Measurements from ENCODE around the gene RAC3.

RAC3 gene

GRCh38 chr17:82024859-82025258, 6.6 kb upstream of the RAC3 start:
- Histone ChIP-seq H3K36me3 (ENCODE audit: control insufficient read depth in 1 of 2, insufficient read depth in 2 of 2, low read length in 2 of 2) (no peaks in the 10 kb centered on the region), H3K4me1 (ENCODE audit: control insufficient read depth in 1 of 2, insufficient read depth in 2 of 2, low read length in 2 of 2) (peaks cover 26 to 41% of the 10 kb centered on the region in 2 donors), H3K9me3 (ENCODE audit: control insufficient read depth in 1 of 2, low read length in 2 of 2) (no peaks in the 10 kb centered on the region), H3K9ac (ENCODE audit: low read depth in 1 of 2, low read length in 2 of 2) (no peak overlapping the region), H3K27ac (ENCODE audit: low read depth, low read length) (no peak overlapping the region), H3K4me3 (ENCODE audit: low read depth in 1 of 2, low read length in 2 of 2) (no peak overlapping the region), H3K27me3 (ENCODE audit: control insufficient read depth in 1 of 2, insufficient read depth in 2 of 2, low read length in 2 of 2) (no peaks in the 10 kb centered on the region)

- Histone ChIP-seq H3K9ac (ENCODE audit: low read depth in 1 of 2, low read length in 2 of 2) (no peak overlapping the region), H3K36me3 (ENCODE audit: control insufficient read depth in 1 of 2, insufficient read depth in 2 of 2, low read length in 2 of 2) (no peaks in the 10 kb centered on the region), H3K4me1 (ENCODE audit: control insufficient read depth in 1 of 2, insufficient read depth in 2 of 2, low read length in 2 of 2) (peaks cover 26 to 41% of the 10 kb centered on the region in 2 donors), H3K4me3 (ENCODE audit: low read depth in 1 of 2, low read length in 2 of 2) (no peak overlapping the region), H3K9me3 (ENCODE audit: control insufficient read depth in 1 of 2, low read length in 2 of 2) (no peaks in the 10 kb centered on the region), H3K27ac (ENCODE audit: low read depth, low read length) (no peak overlapping the region), H3K27me3 (ENCODE audit: control insufficient read depth in 1 of 2, insufficient read depth in 2 of 2, low read length in 2 of 2) (no peaks in the 10 kb centered on the region)
These were observed 5.9 kb upstream of the RAC3 start for GRCh38 chr17:82025401-82026107.

- no peak overlapping the region for H3K4me3 ChIP-seq (ENCODE audit: low read depth in 1 of 2, low read length in 2 of 2)
- H3K27me3 ChIP-seq (ENCODE audit: control insufficient read depth in 1 of 2, insufficient read depth in 2 of 2, low read length in 2 of 2): no peaks in the 10 kb centered on the region
- no peaks in the 10 kb centered on the region for H3K9me3 ChIP-seq (ENCODE audit: control insufficient read depth in 1 of 2, low read length in 2 of 2)
- no peak overlapping the region for H3K9ac ChIP-seq (ENCODE audit: low read depth in 1 of 2, low read length in 2 of 2)
- H3K27ac ChIP-seq (ENCODE audit: low read depth, low read length): no peak overlapping the region
- peaks cover 17 to 29% of the 10 kb centered on the region in 2 donors for H3K4me1 ChIP-seq (ENCODE audit: control insufficient read depth in 1 of 2, insufficient read depth in 2 of 2, low read length in 2 of 2)
- H3K36me3 ChIP-seq (ENCODE audit: control insufficient read depth in 1 of 2, insufficient read depth in 2 of 2, low read length in 2 of 2): no peaks in the 10 kb centered on the region
These were observed 3.2 kb upstream of the RAC3 start for GRCh38 chr17:82028246-82028645.

GRCh38 chr17:82028966-82029365, 2.5 kb upstream of the RAC3 start:
- H3K4me3 ChIP-seq (ENCODE audit: low read depth in 1 of 2, low read length in 2 of 2): no peak overlapping the region
- H3K36me3 ChIP-seq (ENCODE audit: control insufficient read depth in 1 of 2, insufficient read depth in 2 of 2, low read length in 2 of 2): no peaks in the 10 kb centered on the region
- H3K9ac ChIP-seq (ENCODE audit: low read depth in 1 of 2, low read length in 2 of 2): no peak overlapping the region
- H3K27ac ChIP-seq (ENCODE audit: low read depth, low read length): no peak overlapping the region
- no peaks in the 10 kb centered on the region for H3K9me3 ChIP-seq (ENCODE audit: control insufficient read depth in 1 of 2, low read length in 2 of 2)
- no peaks in the 10 kb centered on the region for H3K27me3 ChIP-seq (ENCODE audit: control insufficient read depth in 1 of 2, insufficient read depth in 2 of 2, low read length in 2 of 2)
- peaks cover 13 to 23% of the 10 kb centered on the region in 2 donors for H3K4me1 ChIP-seq (ENCODE audit: control insufficient read depth in 1 of 2, insufficient read depth in 2 of 2, low read length in 2 of 2)

GRCh38 chr17:82029391-82029790, 2.1 kb upstream of the RAC3 start:
- Histone ChIP-seq H3K4me1 (ENCODE audit: control insufficient read depth in 1 of 2, insufficient read depth in 2 of 2, low read length in 2 of 2) (peaks cover 9 to 19% of the 10 kb centered on the region in 2 donors), H3K27me3 (ENCODE audit: control insufficient read depth in 1 of 2, insufficient read depth in 2 of 2, low read length in 2 of 2) (no peaks in the 10 kb centered on the region), H3K27ac (ENCODE audit: low read depth, low read length) (no peak overlapping the region), H3K4me3 (ENCODE audit: low read depth in 1 of 2, low read length in 2 of 2) (no peak overlapping the region), H3K36me3 (ENCODE audit: control insufficient read depth in 1 of 2, insufficient read depth in 2 of 2, low read length in 2 of 2) (no peaks in the 10 kb centered on the region), H3K9me3 (ENCODE audit: control insufficient read depth in 1 of 2, low read length in 2 of 2) (no peaks in the 10 kb centered on the region), H3K9ac (ENCODE audit: low read depth in 1 of 2, low read length in 2 of 2) (no peak overlapping the region)

- Histone ChIP-seq H3K9ac (ENCODE audit: low read depth in 1 of 2, low read length in 2 of 2) (no peak overlapping the region), H3K4me1 (ENCODE audit: control insufficient read depth in 1 of 2, insufficient read depth in 2 of 2, low read length in 2 of 2) (peaks cover 8 to 13% of the 10 kb centered on the region in 2 donors), H3K36me3 (ENCODE audit: control insufficient read depth in 1 of 2, insufficient read depth in 2 of 2, low read length in 2 of 2) (no peaks in the 10 kb centered on the region), H3K9me3 (ENCODE audit: control insufficient read depth in 1 of 2, low read length in 2 of 2) (no peaks in the 10 kb centered on the region), H3K27me3 (ENCODE audit: control insufficient read depth in 1 of 2, insufficient read depth in 2 of 2, low read length in 2 of 2) (no peaks in the 10 kb centered on the region), H3K4me3 (ENCODE audit: low read depth in 1 of 2, low read length in 2 of 2) (peak overlapping the region; percentile 55 to 73), H3K27ac (ENCODE audit: low read depth, low read length) (no peak overlapping the region)
These were observed 1.4 kb upstream of the RAC3 start for GRCh38 chr17:82029990-82030469.

- no peaks in the 10 kb centered on the region for H3K9me3 ChIP-seq (ENCODE audit: control insufficient read depth in 1 of 2, low read length in 2 of 2)
- H3K4me1 ChIP-seq (ENCODE audit: control insufficient read depth in 1 of 2, insufficient read depth in 2 of 2, low read length in 2 of 2): peaks cover 8 to 13% of the 10 kb centered on the region in 2 donors
- H3K27me3 ChIP-seq (ENCODE audit: control insufficient read depth in 1 of 2, insufficient read depth in 2 of 2, low read length in 2 of 2): no peaks in the 10 kb centered on the region
- H3K9ac ChIP-seq (ENCODE audit: low read depth in 1 of 2, low read length in 2 of 2): peak overlapping the region in 1 of 2 donors; percentile 57
- H3K36me3 ChIP-seq (ENCODE audit: control insufficient read depth in 1 of 2, insufficient read depth in 2 of 2, low read length in 2 of 2): peaks cover 0 to 4% of the 10 kb centered on the region in 2 donors
- no peak overlapping the region for H3K27ac ChIP-seq (ENCODE audit: low read depth, low read length)
- H3K4me3 ChIP-seq (ENCODE audit: low read depth in 1 of 2, low read length in 2 of 2): peak overlapping the region; percentile 55 to 73
These were observed 792 bp upstream of the RAC3 start for GRCh38 chr17:82030470-82031302.

- Histone ChIP-seq H3K27me3 (ENCODE audit: control insufficient read depth in 1 of 2, insufficient read depth in 2 of 2, low read length in 2 of 2) (no peaks in the 10 kb centered on the region), H3K27ac (ENCODE audit: low read depth, low read length) (no peak overlapping the region), H3K9ac (ENCODE audit: low read depth in 1 of 2, low read length in 2 of 2) (no peak overlapping the region), H3K4me1 (ENCODE audit: control insufficient read depth in 1 of 2, insufficient read depth in 2 of 2, low read length in 2 of 2) (peaks cover 14 to 24% of the 10 kb centered on the region in 2 donors), H3K36me3 (ENCODE audit: control insufficient read depth in 1 of 2, insufficient read depth in 2 of 2, low read length in 2 of 2) (peaks cover 0 to 7% of the 10 kb centered on the region in 2 donors), H3K9me3 (ENCODE audit: control insufficient read depth in 1 of 2, low read length in 2 of 2) (no peaks in the 10 kb centered on the region), H3K4me3 (ENCODE audit: low read depth in 1 of 2, low read length in 2 of 2) (peak overlapping the region in 1 of 2 donors; percentile 22)
These were observed 578 bp downstream of the RAC3 start for GRCh38 chr17:82031885-82032627.

GRCh38 chr17:82033359-82034085, 2.0 kb downstream of the RAC3 start:
- Histone ChIP-seq H3K9me3 (ENCODE audit: control insufficient read depth in 1 of 2, low read length in 2 of 2) (no peaks in the 10 kb centered on the region), H3K27me3 (ENCODE audit: control insufficient read depth in 1 of 2, insufficient read depth in 2 of 2, low read length in 2 of 2) (no peaks in the 10 kb centered on the region), H3K9ac (ENCODE audit: low read depth in 1 of 2, low read length in 2 of 2) (no peak overlapping the region), H3K36me3 (ENCODE audit: control insufficient read depth in 1 of 2, insufficient read depth in 2 of 2, low read length in 2 of 2) (peaks cover 0 to 7% of the 10 kb centered on the region in 2 donors), H3K27ac (ENCODE audit: low read depth, low read length) (no peak overlapping the region), H3K4me3 (ENCODE audit: low read depth in 1 of 2, low read length in 2 of 2) (no peak overlapping the region), H3K4me1 (ENCODE audit: control insufficient read depth in 1 of 2, insufficient read depth in 2 of 2, low read length in 2 of 2) (peaks cover 14 to 30% of the 10 kb centered on the region in 2 donors)
